ENCODE data around the gene GPR108.

DNA sequence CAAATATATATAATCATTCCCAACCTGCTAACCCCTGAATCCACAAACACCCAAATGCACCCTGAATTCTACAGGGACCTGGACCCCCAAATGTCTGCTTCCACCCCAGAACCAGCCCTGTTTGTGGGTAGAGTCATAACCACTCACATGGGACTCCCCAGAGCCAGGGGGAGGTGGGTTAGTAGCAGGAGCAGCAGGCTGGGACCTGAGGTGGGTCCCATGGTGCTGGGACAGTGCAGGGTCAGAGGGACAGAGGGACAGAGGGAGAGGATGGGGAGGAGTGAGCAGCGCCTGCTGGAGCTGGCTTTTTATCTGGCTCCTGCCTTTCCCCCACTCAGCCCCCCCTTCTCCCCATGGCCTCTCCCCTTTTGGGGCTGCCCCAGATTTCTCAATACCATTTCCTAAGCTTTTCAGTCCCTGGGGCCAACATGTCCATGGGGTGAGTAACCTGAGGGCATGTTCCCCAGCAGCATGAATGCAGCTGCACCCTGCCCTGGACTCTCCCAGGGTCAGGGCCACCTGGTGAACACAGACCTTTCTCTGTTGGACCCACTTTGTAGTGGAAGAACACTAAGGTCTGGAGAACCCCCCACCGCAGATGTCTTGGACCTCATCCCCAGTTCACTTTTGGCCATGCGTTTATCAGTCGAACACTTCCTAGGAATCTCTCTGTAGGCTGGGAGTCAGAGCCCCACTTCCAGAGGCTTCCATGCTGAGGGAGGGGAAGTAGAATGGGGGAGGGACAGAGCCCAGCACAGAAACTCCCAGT, 16.8 kb downstream of the GPR108 start, which contains the start of gene C3:
- TF ChIP-seq, protein P1, sequence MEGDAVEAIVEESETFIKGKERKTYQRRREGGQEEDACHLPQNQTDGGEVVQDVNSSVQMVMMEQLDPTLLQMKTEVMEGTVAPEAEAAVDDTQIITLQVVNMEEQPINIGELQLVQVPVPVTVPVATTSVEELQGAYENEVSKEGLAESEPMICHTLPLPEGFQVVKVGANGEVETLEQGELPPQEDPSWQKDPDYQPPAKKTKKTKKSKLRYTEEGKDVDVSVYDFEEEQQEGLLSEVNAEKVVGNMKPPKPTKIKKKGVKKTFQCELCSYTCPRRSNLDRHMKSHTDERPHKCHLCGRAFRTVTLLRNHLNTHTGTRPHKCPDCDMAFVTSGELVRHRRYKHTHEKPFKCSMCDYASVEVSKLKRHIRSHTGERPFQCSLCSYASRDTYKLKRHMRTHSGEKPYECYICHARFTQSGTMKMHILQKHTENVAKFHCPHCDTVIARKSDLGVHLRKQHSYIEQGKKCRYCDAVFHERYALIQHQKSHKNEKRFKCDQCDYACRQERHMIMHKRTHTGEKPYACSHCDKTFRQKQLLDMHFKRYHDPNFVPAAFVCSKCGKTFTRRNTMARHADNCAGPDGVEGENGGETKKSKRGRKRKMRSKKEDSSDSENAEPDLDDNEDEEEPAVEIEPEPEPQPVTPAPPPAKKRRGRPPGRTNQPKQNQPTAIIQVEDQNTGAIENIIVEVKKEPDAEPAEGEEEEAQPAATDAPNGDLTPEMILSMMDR (IDR thresholded peaks at IDR 0.05), result no peak
- TF ChIP-seq POLR2A (IDR thresholded peaks at IDR 0.05), result peak in 1 of 4 donors; percentile 27

All from esophagus squamous epithelium (tissue), 4 donors.